ENCODE data around the gene TMEM107.

TMEM107 gene

DNA sequence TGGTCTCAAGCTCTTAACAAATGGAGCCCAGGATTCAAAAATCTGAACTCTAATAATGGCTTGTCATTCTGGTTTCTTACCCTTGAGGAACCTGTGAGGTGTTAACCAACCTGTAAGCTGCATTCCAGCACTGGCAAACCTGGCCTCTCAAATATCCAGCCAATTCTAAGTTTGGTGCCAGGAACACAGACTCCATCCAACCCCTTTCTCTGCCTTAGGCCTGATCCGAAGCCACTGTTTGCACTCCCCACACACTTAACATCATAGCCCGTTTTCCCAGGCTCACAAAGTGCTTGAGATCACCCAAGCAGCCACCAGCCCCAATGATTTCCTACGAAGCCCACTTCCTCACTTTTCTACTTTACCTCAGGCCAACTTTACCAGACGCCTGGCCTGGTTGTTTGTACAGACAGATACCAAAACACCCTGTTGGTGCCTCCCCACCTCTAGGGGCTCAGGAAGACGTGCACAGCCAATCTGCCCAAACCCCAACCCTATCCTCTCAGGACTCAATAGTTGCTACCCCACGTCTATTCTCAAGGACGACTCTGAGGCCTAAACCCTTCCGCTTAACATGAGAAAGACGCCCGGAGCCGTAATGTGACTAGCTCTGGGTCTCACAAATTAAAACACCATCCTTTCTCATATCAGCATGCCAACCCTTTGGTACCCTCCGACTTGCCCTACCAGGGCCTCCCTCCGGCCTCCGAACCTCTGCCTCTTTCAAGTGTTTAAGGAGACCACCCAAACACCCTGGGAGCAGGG, 20.8 kb downstream of the TMEM107 start:
- peak overlapping the region; percentile 84 for H3K4me3 ChIP-seq (ENCODE audit: low read length)
- no peak for TF ChIP-seq EZH2phosphoT487 (IDR thresholded peaks at IDR 0.05; ENCODE audit: low read depth)
- no peak for TF ChIP-seq CTCF (IDR thresholded peaks at IDR 0.05; ENCODE audit: low read depth, low read length)
- no peaks in the 10 kb centered on the region for H3K27me3 ChIP-seq (ENCODE audit: low read depth, low read length)
- H3K4me2 ChIP-seq (ENCODE audit: low read length), result peak overlapping the region; percentile 83
- H3K36me3 ChIP-seq (replicated peaks; ENCODE audit: low read depth, low read length), result peaks cover 7% of the 10 kb centered on the region
- no peaks in the 10 kb centered on the region for H4K20me1 ChIP-seq (ENCODE audit: insufficient read depth, low read length)
- peak overlapping the region; percentile 17; the same call in 1 of the 2 replicates for H3K9ac ChIP-seq (ENCODE audit: low read length)
- peaks cover 16% of the 10 kb centered on the region; the same call in 1 of the 2 replicates for H3K79me2 ChIP-seq (ENCODE audit: low read length)
- H3K9me3 ChIP-seq (ENCODE audit: insufficient read depth, low read length), result no peaks in the 10 kb centered on the region
- peaks cover 23% of the 10 kb centered on the region for H3K4me1 ChIP-seq (ENCODE audit: low read length)
- no peak overlapping the region for H2AFZ ChIP-seq (ENCODE audit: low read depth, low read length)
- H3K27ac ChIP-seq (ENCODE audit: low read length), result no peak overlapping the region

GRCh38 chr17:8154608-8155155, 21.5 kb downstream of the TMEM107 start:
- peak overlapping the region; percentile 83 for H3K4me2 ChIP-seq (ENCODE audit: low read length)
- H3K36me3 ChIP-seq (replicated peaks; ENCODE audit: low read depth, low read length), result peaks cover 5% of the 10 kb centered on the region
- H3K27ac ChIP-seq (ENCODE audit: low read length), result no peak overlapping the region
- no peaks in the 10 kb centered on the region for H3K27me3 ChIP-seq (ENCODE audit: low read depth, low read length)
- H3K9me3 ChIP-seq (ENCODE audit: insufficient read depth, low read length), result no peaks in the 10 kb centered on the region
- H3K4me1 ChIP-seq (ENCODE audit: low read length), result peaks cover 23% of the 10 kb centered on the region
- no peak overlapping the region for H2AFZ ChIP-seq (ENCODE audit: low read depth, low read length)
- no peak for TF ChIP-seq EZH2phosphoT487 (IDR thresholded peaks at IDR 0.05; ENCODE audit: low read depth)
- TF ChIP-seq CTCF (IDR thresholded peaks at IDR 0.05; ENCODE audit: low read depth, low read length), result no peak
- peak overlapping the region; percentile 49; the same call in 1 of the 2 replicates for H3K4me3 ChIP-seq (ENCODE audit: low read length)
- H3K9ac ChIP-seq (ENCODE audit: low read length), result no peak overlapping the region
- H4K20me1 ChIP-seq (ENCODE audit: insufficient read depth, low read length), result no peaks in the 10 kb centered on the region
- peaks cover 12% of the 10 kb centered on the region; the same call in 1 of the 2 replicates for H3K79me2 ChIP-seq (ENCODE audit: low read length)

DNA sequence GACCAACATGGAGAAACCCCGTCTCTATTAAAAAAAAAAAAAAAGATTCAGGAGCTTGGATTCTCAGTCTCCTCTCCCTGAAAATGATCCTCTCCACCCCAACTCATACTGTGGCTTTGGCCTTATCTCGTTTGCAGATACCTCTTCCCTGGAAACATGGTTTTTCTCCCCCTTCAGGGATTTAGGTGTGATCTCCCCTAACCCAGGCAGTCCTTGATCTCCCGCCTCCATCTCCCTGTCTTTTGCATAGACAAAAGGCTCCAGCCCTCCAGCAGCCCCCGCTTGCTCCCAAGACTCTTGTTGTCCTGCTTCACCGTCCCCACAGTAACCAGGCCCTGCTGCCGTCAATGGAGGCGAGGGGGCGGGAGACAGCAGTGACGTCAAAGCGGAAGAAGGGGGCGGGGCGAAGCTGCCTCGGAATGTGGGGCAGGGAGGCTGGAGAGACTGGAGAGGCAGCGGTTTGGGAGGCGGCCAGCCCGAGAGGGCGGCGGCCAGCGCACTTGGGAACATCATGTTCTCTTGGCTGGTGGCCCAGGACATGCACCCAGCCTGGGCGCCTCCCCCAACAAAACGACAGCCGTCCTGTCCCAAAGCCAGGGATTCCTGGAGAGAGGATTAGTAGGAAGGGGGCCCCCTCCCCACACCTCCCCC, 22.1 kb downstream of the TMEM107 start:
- Histone ChIP-seq H3K4me3 (ENCODE audit: low read length) (peak overlapping the region; percentile 49), H4K20me1 (ENCODE audit: insufficient read depth, low read length) (no peaks in the 10 kb centered on the region), H3K4me2 (ENCODE audit: low read length) (peak overlapping the region; percentile 49), H3K27me3 (ENCODE audit: low read depth, low read length) (no peaks in the 10 kb centered on the region), H3K36me3 (replicated peaks; ENCODE audit: low read depth, low read length) (peaks cover 3% of the 10 kb centered on the region), H3K4me1 (ENCODE audit: low read length) (peaks cover 23% of the 10 kb centered on the region), H3K79me2 (ENCODE audit: low read length) (peaks cover 9% of the 10 kb centered on the region; the same call in 1 of the 2 replicates), H3K27ac (ENCODE audit: low read length) (no peak overlapping the region), H3K9me3 (ENCODE audit: insufficient read depth, low read length) (no peaks in the 10 kb centered on the region), H2AFZ (ENCODE audit: low read depth, low read length) (no peak overlapping the region), H3K9ac (ENCODE audit: low read length) (no peak overlapping the region)
- TF ChIP-seq CTCF (IDR thresholded peaks at IDR 0.05; ENCODE audit: low read depth, low read length) (no peak), EZH2phosphoT487 (IDR thresholded peaks at IDR 0.05; ENCODE audit: low read depth) (no peak)

GRCh38 chr17:8153525-8153956, 22.6 kb downstream of the TMEM107 start:
- H3K27me3 ChIP-seq (ENCODE audit: low read depth, low read length), result no peaks in the 10 kb centered on the region
- TF ChIP-seq CTCF (IDR thresholded peaks at IDR 0.05; ENCODE audit: low read depth, low read length) (no peak), EZH2phosphoT487 (IDR thresholded peaks at IDR 0.05; ENCODE audit: low read depth) (no peak)
- no peaks in the 10 kb centered on the region for H4K20me1 ChIP-seq (ENCODE audit: insufficient read depth, low read length)
- H3K27ac ChIP-seq (ENCODE audit: low read length), result no peak overlapping the region
- no peak overlapping the region for H3K4me2 ChIP-seq (ENCODE audit: low read length)
- peaks cover 22% of the 10 kb centered on the region for H3K4me1 ChIP-seq (ENCODE audit: low read length)
- peaks cover 9% of the 10 kb centered on the region; the same call in 1 of the 2 replicates for H3K79me2 ChIP-seq (ENCODE audit: low read length)
- H3K9ac ChIP-seq (ENCODE audit: low read length), result no peak overlapping the region
- H3K36me3 ChIP-seq (replicated peaks; ENCODE audit: low read depth, low read length), result peaks cover 2% of the 10 kb centered on the region
- no peak overlapping the region for H3K4me3 ChIP-seq (ENCODE audit: low read length)
- no peaks in the 10 kb centered on the region for H3K9me3 ChIP-seq (ENCODE audit: insufficient read depth, low read length)
- no peak overlapping the region for H2AFZ ChIP-seq (ENCODE audit: low read depth, low read length)
